NCI-H524 treated with DMSO at 0.1 percent for 48 hours (cell line): ENCODE data around the gene XRCC3.

Experiments used
- DNase-seq: peaks from one replicate; lab custom pipeline; 2025; lab: John Stamatoyannopoulos, UW

The XRCC3 gene

GRCh38 chr14:103706551-103707328, 8.5 kb downstream of the XRCC3 start:
- DNase-seq, result no peak

DNA sequence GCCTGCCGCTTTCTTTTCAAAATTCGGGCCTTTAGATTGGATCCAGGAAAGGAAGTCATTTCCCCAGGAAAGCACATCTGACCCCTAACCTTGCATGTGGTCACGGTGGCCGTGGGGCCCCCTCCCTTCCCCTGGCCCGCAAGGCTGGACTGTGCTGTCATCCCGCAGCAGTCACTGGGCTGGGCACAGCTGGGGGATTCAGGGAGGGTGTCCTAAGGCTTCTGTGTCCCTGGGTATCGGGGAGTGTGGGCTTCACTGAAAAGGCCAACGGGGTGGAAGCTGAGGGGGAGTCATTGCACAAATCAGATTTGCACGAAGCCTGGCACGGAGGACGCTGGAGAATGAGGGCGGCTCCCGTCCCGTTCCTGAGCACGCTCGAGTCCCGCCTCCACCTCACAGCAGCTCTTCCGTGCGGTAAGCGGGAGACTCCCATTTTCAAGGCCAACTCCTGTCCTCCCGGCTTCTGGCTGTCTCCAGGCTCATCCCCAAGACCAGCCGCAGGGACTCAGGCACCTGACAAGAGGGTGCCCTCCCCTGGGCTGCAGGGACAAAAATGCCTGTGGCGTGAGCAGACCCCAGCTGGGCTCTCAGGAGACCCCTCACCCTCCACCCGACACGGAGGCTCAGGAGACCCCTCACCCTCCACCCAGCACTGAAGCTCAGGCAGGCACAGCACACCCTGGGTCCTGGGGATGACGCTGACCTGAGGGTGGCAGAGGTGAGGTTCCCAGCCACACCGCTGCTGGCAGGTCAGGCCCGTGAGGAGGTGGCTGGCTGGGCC, 9.6 kb downstream of the XRCC3 start:
- no peak for DNase-seq

DNA sequence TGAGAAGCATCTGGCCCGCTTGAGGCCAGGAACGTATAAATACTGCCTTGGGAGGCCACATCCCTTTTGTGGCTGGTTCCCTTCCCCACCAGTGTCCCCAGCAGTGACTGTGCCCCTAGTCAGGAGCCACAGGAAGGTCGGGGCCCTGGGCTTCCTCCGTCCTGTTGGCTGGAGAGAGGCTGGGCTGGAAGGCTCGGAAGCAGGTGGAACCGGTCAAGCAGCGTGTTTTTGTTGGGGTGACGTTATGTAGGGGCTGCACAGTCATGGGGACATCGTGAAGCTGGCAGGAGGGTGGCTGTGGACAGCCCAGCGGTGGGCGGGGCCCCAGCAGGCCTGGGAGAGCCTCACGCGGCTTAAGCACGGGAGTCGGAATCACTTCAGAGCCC, 10.1 kb downstream of the XRCC3 start:
- no peak for DNase-seq

DNA sequence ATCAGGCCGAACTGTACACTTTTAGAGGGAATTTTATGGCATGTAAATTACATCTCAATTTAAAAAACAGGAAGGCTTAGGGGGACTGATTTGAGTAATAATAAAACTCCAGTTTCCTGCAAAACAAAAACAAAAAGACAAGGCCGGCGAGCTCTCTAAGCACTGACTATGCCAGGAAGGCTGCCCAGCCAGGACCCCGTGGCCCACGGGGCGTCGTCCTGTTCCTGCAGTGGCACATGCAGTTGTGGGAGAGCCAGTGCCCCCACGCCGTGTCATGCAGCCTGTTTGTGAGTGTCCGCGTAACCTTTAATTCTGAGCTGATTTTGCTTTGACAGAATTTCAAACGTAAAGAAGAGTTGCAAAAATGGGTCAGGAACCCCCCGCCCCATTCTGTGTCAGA, 10.5 kb downstream of the XRCC3 start:
- no peak for DNase-seq

DNA sequence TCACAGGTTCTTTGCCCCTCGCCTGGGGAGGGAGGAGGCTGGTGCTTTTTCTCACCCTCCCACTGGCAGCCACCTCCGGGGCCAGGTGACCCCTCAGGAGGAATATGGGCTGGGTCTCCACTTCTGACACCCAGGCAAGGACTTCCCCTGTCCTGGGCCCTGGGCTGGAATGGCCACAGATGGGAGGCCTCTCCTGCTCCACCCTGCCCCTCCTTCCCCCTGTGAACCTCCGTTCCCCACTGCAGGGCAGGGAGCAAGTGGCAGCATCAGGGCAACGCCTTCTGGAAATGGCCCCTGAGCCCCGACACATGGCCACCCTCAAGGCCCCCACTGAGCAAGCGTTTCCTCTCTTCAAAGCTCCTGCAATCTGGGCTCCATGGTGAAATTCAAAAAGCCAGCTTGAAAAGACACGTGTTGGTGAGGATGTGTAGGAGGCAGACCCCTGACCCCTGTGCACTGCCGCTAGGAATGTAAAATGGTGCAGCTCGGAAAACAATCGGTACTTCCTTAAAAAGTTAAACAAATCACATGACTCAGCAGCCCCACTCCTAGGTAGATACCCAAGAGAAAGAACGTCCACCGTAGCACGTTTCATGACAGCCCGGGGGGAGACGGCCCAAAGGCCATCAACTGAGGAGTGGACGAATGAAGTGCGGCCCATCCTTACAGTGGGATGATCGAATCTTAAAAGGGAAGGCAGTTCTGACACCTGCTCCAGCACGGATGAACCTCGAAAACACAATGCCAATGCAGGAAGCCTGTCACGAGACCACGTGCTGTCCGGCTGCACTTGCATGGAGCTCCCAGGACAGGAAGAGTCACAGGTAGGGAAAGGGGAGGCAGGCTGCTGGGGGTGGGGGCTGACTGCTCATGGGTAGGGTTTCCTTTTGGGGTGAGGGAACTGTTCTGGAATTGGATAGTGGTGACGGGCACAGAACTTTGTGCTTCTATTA, 11.5 kb downstream of the XRCC3 start:
- DNase-seq, result no peak

- no peak for DNase-seq
These were observed 12.5 kb downstream of the XRCC3 start for GRCh38 chr14:103702497-103703432.

DNA sequence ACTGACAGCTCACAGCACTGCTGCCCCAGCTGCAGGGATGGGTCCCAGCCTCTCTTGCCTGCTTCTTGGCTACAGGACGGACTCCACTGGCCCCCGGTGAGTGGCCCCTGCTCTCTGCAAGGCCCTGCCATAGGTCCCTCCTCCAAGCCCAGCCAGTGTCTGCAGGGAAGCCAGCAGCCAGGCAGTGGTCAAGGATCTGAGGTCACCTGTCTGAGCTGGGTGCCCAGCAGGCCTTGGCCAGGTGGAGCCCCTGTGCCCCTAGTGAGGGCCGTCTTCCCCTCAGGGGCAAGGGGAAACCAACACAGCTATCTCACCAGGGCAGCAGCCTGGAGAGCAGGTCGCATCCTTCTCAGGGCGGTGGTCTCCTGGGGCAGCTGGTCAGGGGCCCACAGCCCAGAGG, 13.2 kb downstream of the XRCC3 start:
- no peak for DNase-seq

DNA sequence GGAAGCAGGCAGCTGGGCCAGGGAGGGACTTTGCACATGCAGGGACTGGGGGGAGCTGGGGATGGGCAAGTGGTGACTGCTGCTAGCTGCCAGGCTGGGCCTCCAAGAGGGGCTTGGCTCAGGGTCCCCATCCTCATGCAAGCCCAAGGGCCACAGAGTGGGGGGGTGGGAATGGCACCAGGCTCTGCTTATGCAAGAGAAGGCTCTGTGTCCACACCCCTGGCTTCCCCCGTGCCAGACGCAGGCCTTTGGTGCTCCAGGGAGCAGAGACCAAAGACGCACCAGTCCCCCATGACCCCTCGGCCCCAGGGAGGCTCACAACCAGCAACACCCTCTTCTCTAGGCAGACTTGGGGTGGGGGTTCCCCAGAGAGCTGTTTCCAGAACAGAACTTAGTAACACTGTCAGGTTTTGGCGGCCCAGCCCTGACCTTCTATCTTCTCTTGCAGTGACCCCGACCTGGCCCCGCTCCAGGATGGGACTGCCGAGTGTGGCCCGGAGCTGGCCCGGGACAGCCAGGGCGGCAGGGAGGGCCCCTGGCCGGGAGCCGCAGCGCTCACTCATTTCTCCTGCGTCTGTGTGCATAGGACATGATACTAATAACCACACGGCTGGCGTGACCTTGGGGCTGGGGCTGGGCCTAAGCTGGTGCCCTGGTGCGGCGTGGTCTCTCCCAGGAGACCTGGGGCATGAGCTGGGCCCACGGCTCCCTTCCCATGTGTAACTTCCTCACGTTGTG, 14.3 kb downstream of the XRCC3 start:
- DNase-seq, result no peak

DNA sequence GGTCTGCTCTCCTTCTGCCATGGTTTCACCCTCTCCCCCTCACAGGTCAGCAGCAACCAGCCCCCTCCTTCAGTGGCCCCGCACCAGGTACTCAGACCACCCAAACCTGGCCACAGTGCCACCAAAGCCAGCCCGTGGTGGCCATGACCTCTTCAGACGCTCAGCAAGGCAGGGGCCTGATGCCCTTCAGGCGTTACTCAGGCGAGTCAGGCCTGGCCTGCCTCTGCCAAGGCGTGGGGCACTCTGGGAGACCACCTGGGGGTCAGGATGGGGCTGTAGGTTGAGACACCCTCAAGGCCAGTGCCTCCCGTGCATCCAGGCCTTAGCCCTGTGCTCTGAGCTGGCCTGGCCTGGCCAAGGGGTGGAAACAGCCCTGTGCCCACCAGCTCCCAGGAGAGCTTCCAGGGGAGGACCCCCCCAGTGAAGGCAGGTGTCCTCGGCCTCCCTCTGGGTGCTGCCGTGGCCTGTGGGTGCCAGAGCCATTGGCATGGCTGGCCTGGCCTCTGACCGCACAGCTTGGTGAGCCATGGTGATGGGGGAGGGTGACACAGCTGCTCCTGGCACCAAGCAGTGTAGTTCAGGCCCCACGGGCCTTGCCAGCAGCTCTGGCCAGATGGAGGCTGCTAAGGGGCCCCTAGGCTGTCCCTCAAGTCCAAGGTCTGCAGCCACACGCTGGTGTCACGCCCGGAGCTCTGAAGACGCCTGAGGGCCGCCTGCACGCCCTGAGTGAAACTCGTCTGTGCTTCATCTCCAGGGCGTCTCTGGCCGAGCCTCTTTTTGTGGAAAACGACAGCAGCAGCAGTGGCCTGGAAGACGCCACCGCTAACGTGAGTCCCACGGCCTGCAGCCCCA, 15.1 kb downstream of the XRCC3 start:
- no peak for DNase-seq

- DNase-seq, result no peak
These were observed 16.0 kb downstream of the XRCC3 start for GRCh38 chr14:103699261-103699661.

DNA sequence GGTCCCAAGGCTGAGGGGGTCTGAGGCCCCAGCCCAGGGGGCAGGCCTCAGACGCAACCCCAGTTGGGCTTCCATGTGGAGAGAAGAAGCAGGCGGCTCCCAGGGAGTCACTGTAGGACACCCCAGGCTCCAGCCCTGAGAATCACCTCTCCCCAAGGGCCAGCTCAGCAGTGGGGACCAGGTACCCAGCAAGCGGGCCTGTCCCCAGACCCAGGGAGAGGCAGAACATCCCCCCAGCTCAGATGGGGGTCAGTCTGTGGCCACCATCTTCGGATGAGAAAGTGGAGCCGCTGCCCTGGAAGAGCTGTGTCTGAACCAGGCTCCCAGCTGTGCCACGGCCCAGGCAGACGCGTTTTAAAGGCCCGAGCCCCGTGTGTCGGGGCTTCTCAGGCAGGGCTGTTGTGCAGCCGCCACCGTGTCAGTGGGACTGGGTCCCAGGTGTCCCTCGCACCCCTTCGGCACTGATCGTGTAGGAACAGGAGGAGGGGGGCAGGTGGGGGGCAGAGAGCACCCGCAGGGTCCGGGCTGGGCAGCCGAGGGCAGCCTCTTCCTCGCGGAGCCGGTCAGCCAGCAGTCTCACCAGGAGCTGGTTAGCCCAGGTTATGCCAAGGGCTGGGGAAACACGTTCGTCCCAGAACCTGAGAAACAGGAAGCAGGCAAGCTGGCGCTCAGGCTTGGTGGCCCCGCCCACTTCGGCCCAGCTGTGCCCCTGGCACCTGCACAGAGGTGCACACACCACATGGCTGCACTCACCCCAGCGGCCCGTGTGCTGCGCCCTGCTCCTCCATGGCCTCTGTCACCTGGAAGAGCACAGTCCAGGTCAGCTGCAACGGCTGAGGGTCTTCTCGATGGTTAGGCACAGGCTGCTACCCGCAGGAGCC, 16.6 kb downstream of the XRCC3 start:
- no peak for DNase-seq

GRCh38 chr14:103697603-103698379, 17.5 kb downstream of the XRCC3 start:
- DNase-seq, result no peak

- no peak for DNase-seq
These were observed 18.0 kb downstream of the XRCC3 start for GRCh38 chr14:103697206-103697602.

GRCh38 chr14:103696466-103697071, 18.7 kb downstream of the XRCC3 start:
- no peak for DNase-seq

DNA sequence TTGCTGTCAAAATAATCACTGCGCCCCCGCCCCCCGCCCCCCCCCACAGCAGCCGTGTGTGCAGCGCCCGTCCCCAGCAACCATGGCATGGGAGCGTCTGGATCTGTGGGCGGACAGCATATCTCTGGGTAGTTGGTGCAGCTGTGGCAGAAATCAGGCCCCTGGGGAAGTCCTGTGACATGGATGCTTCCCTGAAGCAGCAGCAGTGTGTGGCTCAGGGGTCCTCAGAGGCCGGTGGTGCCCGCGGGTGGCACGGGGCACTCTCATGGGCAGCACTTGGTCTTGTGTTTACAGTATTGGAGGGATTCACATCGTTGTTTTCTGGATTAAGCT, 19.2 kb downstream of the XRCC3 start:
- no peak for DNase-seq

DNA sequence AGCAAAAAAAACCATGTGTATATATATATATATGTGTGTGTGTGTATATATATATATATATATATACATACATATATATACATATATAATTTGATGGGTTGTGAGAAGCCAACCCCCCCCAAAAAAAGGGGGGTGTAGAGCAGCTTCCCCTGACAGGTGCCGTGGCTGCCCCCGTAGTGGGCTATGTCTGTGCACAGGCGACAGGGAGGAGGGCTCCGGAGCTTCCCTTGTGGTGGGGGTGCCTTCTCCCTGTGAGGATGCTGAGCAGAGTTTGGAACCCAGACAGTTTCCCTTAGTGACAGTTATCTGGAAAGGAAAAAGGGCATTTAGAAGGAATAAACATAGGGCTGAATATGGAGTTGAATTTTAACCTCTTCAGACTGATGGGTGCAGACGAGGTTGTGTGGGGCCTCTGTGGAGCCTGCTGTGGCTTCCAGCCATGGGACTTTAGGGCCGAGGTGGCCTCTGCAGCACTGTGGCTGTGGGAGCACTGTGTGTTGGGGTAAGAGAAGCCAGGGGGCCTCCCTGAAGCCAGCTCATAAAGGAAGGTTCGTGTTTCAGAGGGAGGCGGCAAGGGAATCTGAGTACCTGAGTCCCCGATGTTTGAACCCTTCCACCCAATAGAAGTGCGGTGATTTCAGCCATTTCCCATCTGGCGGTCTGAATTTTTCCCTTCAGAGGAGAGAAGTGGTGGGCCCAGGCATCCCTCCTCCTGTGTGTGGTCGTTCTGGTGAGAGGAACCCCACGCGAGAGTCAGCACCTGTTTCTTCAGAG, 19.8 kb downstream of the XRCC3 start:
- no peak for DNase-seq

DNA sequence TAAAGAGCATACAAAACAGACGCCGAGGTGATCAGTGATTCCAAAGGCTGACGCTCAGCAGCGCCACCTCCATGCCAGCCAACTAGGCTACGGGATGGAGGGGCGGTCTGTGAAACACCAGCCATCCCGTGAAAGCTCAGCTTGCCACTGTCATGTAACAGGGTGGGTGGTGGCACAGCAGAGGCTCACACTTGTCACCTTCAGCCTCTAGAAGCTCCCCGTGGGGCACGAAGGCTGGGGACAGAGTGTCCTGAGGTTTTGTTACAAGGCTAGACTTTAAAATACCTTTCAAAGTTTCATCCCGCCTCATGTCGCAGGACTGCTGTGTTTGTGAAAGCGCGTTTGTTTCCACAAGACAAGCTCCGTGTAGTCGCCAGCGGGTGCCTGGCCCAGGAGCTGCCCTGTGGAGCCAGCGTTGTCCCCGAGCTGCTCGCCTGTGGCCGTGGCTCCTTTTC, 20.7 kb downstream of the XRCC3 start:
- DNase-seq, result no peak
